ENCODE results near the gene CMSS1. TPM values are rescaled to one million over a fixed set of nuclear protein-coding genes. Genes with fewer than 3 reads are reported as not detected.

Gene CMSS1
- total RNA-seq, 1 experiment from 2014 or later: 70.6 TPM

DNA sequence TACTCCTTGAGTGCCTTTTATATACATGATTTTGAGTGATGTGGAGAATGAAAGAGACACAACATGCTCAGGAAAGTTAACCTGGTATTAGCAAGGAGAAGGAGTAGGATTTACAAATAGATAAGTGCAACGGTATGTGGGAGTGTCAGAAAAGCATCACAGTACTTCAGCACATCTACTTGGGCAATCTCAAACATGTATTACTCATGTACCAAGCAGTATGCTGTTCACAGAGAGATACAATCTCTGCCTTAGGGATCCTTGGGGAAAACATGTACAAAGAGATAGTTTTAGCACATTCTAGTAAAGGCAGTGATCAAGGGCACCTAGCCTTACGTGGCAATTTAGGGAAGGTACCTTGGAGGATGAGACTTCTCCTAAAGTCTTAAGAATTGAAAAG, 150.1 kb downstream of the CMSS1 start (continued):
- TF ChIP-seq, protein P1, sequence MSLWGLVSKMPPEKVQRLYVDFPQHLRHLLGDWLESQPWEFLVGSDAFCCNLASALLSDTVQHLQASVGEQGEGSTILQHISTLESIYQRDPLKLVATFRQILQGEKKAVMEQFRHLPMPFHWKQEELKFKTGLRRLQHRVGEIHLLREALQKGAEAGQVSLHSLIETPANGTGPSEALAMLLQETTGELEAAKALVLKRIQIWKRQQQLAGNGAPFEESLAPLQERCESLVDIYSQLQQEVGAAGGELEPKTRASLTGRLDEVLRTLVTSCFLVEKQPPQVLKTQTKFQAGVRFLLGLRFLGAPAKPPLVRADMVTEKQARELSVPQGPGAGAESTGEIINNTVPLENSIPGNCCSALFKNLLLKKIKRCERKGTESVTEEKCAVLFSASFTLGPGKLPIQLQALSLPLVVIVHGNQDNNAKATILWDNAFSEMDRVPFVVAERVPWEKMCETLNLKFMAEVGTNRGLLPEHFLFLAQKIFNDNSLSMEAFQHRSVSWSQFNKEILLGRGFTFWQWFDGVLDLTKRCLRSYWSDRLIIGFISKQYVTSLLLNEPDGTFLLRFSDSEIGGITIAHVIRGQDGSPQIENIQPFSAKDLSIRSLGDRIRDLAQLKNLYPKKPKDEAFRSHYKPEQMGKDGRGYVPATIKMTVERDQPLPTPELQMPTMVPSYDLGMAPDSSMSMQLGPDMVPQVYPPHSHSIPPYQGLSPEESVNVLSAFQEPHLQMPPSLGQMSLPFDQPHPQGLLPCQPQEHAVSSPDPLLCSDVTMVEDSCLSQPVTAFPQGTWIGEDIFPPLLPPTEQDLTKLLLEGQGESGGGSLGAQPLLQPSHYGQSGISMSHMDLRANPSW (CRISPR knock-in tag; conservative IDR thresholded peaks at IDR 0.05; ENCODE audit: low read depth): no peak
- TF ChIP-seq PRRX2 (CRISPR knock-in tag; IDR thresholded peaks at IDR 0.05): no peak
- no peak for TF ChIP-seq CBFB (CRISPR knock-in tag; IDR thresholded peaks at IDR 0.05; ENCODE audit: low read depth)
- no peak for TF ChIP-seq GRHL2 (CRISPR knock-in tag; IDR thresholded peaks at IDR 0.05; ENCODE audit: insufficient replicate concordance, severe bottlenecking)
- TF ChIP-seq, protein P2, sequence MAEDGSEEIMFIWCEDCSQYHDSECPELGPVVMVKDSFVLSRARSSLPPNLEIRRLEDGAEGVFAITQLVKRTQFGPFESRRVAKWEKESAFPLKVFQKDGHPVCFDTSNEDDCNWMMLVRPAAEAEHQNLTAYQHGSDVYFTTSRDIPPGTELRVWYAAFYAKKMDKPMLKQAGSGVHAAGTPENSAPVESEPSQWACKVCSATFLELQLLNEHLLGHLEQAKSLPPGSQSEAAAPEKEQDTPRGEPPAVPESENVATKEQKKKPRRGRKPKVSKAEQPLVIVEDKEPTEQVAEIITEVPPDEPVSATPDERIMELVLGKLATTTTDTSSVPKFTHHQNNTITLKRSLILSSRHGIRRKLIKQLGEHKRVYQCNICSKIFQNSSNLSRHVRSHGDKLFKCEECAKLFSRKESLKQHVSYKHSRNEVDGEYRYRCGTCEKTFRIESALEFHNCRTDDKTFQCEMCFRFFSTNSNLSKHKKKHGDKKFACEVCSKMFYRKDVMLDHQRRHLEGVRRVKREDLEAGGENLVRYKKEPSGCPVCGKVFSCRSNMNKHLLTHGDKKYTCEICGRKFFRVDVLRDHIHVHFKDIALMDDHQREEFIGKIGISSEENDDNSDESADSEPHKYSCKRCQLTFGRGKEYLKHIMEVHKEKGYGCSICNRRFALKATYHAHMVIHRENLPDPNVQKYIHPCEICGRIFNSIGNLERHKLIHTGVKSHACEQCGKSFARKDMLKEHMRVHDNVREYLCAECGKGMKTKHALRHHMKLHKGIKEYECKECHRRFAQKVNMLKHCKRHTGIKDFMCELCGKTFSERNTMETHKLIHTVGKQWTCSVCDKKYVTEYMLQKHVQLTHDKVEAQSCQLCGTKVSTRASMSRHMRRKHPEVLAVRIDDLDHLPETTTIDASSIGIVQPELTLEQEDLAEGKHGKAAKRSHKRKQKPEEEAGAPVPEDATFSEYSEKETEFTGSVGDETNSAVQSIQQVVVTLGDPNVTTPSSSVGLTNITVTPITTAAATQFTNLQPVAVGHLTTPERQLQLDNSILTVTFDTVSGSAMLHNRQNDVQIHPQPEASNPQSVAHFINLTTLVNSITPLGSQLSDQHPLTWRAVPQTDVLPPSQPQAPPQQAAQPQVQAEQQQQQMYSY (CRISPR knock-in tag; IDR thresholded peaks at IDR 0.05): no peak
- TF ChIP-seq TEAD4 (CRISPR knock-in tag; IDR thresholded peaks at IDR 0.05): no peak

DNA sequence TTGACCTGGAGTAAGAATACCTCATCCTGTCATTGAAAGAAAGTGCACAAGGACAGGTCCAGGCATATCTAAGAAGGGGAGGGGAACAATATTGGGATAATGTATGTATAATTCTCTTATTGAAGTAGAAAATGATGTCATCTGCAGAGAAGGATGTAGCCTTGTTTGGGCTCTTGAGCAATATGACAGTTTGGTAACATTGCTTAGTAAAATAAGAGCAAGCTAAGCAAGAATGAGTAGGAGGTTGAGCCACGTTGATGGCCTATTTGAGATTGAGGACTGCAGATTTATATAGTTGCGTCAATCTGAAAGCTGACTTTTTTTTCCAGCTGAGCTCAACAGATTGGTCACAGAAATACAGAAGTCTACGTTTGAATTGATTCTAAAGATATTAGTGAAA, 151.5 kb downstream of the CMSS1 start:
- DNase-seq (ENCODE audit: low spot score) (no peak), ATAC-seq (no peak)
- Mint-ChIP-seq H3K4me1 (no peaks in the 10 kb centered on the region), H3K4me3 (no peak overlapping the region), H3K27ac (no peak overlapping the region), H3K9me3 (no peaks in the 10 kb centered on the region), H3K27me3 (ENCODE audit: low read depth) (no peaks in the 10 kb centered on the region), H3K36me3 (no peaks in the 10 kb centered on the region)
- CTCF ChIA-PET: no interaction called here
- POLR2A ChIA-PET: no interaction called here
- no peak for TF ChIP-seq ZNF396 (CRISPR knock-in tag; IDR thresholded peaks at IDR 0.05; ENCODE audit: borderline replicate concordance)
- TF ChIP-seq ZNF317 (CRISPR knock-in tag; IDR thresholded peaks at IDR 0.05; ENCODE audit: borderline replicate concordance, low read depth): no peak
- no peak for TF ChIP-seq MYBL2 (CRISPR knock-in tag; IDR thresholded peaks at IDR 0.05)
- TF ChIP-seq, protein P3, sequence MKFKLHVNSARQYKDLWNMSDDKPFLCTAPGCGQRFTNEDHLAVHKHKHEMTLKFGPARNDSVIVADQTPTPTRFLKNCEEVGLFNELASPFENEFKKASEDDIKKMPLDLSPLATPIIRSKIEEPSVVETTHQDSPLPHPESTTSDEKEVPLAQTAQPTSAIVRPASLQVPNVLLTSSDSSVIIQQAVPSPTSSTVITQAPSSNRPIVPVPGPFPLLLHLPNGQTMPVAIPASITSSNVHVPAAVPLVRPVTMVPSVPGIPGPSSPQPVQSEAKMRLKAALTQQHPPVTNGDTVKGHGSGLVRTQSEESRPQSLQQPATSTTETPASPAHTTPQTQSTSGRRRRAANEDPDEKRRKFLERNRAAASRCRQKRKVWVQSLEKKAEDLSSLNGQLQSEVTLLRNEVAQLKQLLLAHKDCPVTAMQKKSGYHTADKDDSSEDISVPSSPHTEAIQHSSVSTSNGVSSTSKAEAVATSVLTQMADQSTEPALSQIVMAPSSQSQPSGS (CRISPR knock-in tag; IDR thresholded peaks at IDR 0.05; ENCODE audit: borderline replicate concordance, low read depth): no peak
- TF ChIP-seq FOXP1 (CRISPR knock-in tag; IDR thresholded peaks at IDR 0.05; ENCODE audit: borderline replicate concordance): no peak
- no peak for TF ChIP-seq EMX1 (CRISPR knock-in tag; IDR thresholded peaks at IDR 0.05)
- TF ChIP-seq, protein P4, sequence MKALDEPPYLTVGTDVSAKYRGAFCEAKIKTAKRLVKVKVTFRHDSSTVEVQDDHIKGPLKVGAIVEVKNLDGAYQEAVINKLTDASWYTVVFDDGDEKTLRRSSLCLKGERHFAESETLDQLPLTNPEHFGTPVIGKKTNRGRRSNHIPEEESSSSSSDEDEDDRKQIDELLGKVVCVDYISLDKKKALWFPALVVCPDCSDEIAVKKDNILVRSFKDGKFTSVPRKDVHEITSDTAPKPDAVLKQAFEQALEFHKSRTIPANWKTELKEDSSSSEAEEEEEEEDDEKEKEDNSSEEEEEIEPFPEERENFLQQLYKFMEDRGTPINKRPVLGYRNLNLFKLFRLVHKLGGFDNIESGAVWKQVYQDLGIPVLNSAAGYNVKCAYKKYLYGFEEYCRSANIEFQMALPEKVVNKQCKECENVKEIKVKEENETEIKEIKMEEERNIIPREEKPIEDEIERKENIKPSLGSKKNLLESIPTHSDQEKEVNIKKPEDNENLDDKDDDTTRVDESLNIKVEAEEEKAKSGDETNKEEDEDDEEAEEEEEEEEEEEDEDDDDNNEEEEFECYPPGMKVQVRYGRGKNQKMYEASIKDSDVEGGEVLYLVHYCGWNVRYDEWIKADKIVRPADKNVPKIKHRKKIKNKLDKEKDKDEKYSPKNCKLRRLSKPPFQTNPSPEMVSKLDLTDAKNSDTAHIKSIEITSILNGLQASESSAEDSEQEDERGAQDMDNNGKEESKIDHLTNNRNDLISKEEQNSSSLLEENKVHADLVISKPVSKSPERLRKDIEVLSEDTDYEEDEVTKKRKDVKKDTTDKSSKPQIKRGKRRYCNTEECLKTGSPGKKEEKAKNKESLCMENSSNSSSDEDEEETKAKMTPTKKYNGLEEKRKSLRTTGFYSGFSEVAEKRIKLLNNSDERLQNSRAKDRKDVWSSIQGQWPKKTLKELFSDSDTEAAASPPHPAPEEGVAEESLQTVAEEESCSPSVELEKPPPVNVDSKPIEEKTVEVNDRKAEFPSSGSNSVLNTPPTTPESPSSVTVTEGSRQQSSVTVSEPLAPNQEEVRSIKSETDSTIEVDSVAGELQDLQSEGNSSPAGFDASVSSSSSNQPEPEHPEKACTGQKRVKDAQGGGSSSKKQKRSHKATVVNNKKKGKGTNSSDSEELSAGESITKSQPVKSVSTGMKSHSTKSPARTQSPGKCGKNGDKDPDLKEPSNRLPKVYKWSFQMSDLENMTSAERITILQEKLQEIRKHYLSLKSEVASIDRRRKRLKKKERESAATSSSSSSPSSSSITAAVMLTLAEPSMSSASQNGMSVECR (CRISPR knock-in tag; IDR thresholded peaks at IDR 0.05; ENCODE audit: borderline replicate concordance): no peak
- no peak for TF ChIP-seq CBFB (CRISPR knock-in tag; IDR thresholded peaks at IDR 0.05; ENCODE audit: low read depth)
- no peak for TF ChIP-seq SMAD3 (CRISPR knock-in tag; IDR thresholded peaks at IDR 0.05; ENCODE audit: borderline replicate concordance)
- TF ChIP-seq, protein P1 (CRISPR knock-in tag; conservative IDR thresholded peaks at IDR 0.05; ENCODE audit: low read depth): no peak
- no peak for TF ChIP-seq CREM (CRISPR knock-in tag; IDR thresholded peaks at IDR 0.05)
- TF ChIP-seq PRRX2 (CRISPR knock-in tag; IDR thresholded peaks at IDR 0.05): no peak
- TF ChIP-seq NFE2L1 (CRISPR knock-in tag; IDR thresholded peaks at IDR 0.05): no peak
- TF ChIP-seq CREB1 (CRISPR knock-in tag; IDR thresholded peaks at IDR 0.05): no peak
- no peak for TF ChIP-seq ELF4 (CRISPR knock-in tag; IDR thresholded peaks at IDR 0.05; ENCODE audit: low read depth)
- TF ChIP-seq, protein P5, sequence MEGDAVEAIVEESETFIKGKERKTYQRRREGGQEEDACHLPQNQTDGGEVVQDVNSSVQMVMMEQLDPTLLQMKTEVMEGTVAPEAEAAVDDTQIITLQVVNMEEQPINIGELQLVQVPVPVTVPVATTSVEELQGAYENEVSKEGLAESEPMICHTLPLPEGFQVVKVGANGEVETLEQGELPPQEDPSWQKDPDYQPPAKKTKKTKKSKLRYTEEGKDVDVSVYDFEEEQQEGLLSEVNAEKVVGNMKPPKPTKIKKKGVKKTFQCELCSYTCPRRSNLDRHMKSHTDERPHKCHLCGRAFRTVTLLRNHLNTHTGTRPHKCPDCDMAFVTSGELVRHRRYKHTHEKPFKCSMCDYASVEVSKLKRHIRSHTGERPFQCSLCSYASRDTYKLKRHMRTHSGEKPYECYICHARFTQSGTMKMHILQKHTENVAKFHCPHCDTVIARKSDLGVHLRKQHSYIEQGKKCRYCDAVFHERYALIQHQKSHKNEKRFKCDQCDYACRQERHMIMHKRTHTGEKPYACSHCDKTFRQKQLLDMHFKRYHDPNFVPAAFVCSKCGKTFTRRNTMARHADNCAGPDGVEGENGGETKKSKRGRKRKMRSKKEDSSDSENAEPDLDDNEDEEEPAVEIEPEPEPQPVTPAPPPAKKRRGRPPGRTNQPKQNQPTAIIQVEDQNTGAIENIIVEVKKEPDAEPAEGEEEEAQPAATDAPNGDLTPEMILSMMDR (IDR thresholded peaks at IDR 0.05): no peak
- TF ChIP-seq ZNF423 (CRISPR knock-in tag; IDR thresholded peaks at IDR 0.05): no peak
